Endothelial cell of umbilical vein (primary cell): Measurements from ENCODE around the gene NAV2.

ENCODE experiments used
- EZH2 ChIP-seq: IDR thresholded peaks from 2 replicates; pipeline ENCODE4 v1.6.1; 2012; ENCODE audit warnings: borderline replicate concordance, low read depth, mild to moderate bottlenecking, moderate library complexity, low read length, inconsistent platforms; ENCODE audit not compliant: severe bottlenecking
- POLR2A ChIP-seq: IDR thresholded peaks from 2 replicates; pipeline ENCODE4 v1.6.1; 2012; ENCODE audit warnings: low read depth, mild to moderate bottlenecking, control low read depth, low read length
- TF ChIP-seq, protein P1 (sequence below), 2 donors: IDR thresholded peaks; 1 replicate in 1 of 2; 2 replicates in 1 of 2; pipeline ENCODE4 v1.5.1; 2011; ENCODE audit warnings: low read length in 2 of 2, mild to moderate bottlenecking in 2 of 2, moderate library complexity in 2 of 2, control low read depth in 1 of 2, inconsistent platforms in 1 of 2, low read depth in 1 of 2; ENCODE audit not compliant: insufficient read depth in 1 of 2; ENCODE audit errors: extremely low read depth in 1 of 2
- TF ChIP-seq, protein P2 (sequence below): IDR thresholded peaks from 2 replicates; pipeline ENCODE4 v1.6.1; 2011; ENCODE audit not compliant: insufficient read depth, insufficient read length

DNA sequence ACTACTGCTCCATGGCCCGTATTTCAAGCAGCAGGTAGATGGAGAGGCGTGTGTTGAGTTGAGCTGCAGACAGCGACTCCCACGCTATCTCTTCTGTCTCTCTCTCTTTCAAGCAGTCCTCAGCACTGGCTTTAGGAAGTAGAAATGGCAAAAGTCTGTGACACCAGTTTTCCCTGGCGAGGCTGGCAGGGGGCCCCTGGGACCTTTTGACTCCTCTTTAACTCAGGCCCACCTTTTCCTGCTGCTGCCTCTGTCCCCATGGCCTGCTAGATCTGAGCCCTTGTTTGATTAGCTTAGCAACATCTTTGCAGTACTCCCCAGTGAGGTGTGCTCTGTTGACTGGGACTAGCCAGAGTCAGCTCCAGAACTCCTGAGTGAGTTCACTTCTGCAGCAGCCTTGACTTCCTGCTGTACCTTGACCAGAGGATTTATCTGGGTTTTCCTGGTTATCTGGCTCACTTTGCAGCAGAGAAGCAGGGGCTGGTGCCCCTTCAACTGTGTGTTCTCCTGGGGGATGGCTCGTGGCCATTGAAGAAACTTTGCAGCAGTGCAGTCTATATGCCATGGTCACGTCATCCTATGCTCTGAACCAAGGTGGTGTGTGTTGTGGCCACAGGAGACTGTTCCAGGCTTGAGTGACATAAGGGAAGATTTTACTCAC, 263.8 kb downstream of the NAV2 start:
- TF ChIP-seq EZH2 (no peak), POLR2A (no peak)
- TF ChIP-seq, protein P1, sequence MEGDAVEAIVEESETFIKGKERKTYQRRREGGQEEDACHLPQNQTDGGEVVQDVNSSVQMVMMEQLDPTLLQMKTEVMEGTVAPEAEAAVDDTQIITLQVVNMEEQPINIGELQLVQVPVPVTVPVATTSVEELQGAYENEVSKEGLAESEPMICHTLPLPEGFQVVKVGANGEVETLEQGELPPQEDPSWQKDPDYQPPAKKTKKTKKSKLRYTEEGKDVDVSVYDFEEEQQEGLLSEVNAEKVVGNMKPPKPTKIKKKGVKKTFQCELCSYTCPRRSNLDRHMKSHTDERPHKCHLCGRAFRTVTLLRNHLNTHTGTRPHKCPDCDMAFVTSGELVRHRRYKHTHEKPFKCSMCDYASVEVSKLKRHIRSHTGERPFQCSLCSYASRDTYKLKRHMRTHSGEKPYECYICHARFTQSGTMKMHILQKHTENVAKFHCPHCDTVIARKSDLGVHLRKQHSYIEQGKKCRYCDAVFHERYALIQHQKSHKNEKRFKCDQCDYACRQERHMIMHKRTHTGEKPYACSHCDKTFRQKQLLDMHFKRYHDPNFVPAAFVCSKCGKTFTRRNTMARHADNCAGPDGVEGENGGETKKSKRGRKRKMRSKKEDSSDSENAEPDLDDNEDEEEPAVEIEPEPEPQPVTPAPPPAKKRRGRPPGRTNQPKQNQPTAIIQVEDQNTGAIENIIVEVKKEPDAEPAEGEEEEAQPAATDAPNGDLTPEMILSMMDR (IDR thresholded peaks at IDR 0.05; ENCODE audit: extremely low read depth in 1 of 2, insufficient read depth in 1 of 2, low read depth in 1 of 2, low read length in 2 of 2) = no peak
- TF ChIP-seq, protein P2, sequence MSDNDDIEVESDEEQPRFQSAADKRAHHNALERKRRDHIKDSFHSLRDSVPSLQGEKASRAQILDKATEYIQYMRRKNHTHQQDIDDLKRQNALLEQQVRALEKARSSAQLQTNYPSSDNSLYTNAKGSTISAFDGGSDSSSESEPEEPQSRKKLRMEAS = no peak
